ENCODE results near the gene RHOG. TPM values are rescaled to one million over a fixed set of nuclear protein-coding genes. Genes with fewer than 3 reads are reported as not detected.

Gene RHOG
- total RNA-seq, 2 donors from 2014 or later = 41.1 to 56.4 TPM

DNA sequence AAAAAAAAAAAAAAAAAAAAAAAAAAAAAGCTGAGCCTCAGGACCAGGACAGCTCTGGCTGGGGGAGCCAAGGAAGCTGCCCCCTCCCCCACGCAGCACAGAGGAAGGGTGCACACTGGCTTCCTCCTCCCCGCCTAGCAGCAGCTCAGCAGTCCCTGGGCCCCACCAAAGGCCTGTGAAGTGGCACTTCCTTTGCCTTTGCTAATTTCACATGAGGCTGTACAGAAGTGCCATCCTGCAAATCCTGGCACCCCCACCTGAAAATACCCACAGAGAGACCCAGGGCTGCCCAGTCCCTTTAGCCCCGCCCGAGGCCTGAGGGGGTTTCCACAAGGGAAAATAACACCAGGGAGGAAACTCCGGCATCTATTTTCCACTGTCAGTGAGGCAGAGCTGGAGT lies 3.9 kb downstream of the RHOG start:
- no peak for DNase-seq (ENCODE audit: low spot score)
- 86% methylated on average over 5 of the region's 5 CpGs for WGBS
- Histone ChIP-seq H3K27ac (no peak overlapping the region), H3K4me3 (no peak overlapping the region), H3K27me3 (replicated peaks; ENCODE audit: insufficient read depth) (no peaks in the 10 kb centered on the region), H3K9me3 (no peaks in the 10 kb centered on the region), H3K4me1 (replicated peaks) (no peaks in the 10 kb centered on the region), H3K36me3 (no peaks in the 10 kb centered on the region)
- intact Hi-C loops (cut with DNase I) = no loop called here
- TF ChIP-seq, protein P1, sequence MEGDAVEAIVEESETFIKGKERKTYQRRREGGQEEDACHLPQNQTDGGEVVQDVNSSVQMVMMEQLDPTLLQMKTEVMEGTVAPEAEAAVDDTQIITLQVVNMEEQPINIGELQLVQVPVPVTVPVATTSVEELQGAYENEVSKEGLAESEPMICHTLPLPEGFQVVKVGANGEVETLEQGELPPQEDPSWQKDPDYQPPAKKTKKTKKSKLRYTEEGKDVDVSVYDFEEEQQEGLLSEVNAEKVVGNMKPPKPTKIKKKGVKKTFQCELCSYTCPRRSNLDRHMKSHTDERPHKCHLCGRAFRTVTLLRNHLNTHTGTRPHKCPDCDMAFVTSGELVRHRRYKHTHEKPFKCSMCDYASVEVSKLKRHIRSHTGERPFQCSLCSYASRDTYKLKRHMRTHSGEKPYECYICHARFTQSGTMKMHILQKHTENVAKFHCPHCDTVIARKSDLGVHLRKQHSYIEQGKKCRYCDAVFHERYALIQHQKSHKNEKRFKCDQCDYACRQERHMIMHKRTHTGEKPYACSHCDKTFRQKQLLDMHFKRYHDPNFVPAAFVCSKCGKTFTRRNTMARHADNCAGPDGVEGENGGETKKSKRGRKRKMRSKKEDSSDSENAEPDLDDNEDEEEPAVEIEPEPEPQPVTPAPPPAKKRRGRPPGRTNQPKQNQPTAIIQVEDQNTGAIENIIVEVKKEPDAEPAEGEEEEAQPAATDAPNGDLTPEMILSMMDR (IDR thresholded peaks at IDR 0.05) = no peak
- TF ChIP-seq POLR2AphosphoS5 (IDR thresholded peaks at IDR 0.05) (no peak), POLR2A (IDR thresholded peaks at IDR 0.05) (no peak)

DNA sequence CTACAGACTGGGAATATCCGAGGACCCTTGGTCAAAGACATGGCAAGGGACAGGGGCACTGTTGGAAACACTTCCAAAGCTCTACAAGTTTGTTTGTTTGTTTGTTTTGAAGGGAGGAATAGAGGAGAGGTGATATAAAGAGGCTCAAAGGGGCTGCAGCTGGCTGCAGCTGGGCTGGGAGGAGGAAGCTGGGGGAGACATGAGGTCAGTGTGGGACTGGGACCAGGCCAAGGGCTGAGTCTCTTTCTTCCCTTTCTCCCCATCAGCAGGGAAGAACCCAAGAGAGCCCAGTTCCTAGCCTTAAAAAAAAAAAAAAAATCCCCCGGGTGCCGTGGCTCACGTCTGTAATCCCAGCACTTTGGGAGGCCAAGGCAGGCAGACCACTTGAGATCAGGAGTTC lies 5.0 kb downstream of the RHOG start:
- no peak overlapping the region for H3K4me3 ChIP-seq
- H3K27me3 ChIP-seq (replicated peaks; ENCODE audit: insufficient read depth) = no peaks in the 10 kb centered on the region
- WGBS = 69% methylated on average over 4 of the region's 4 CpGs
- TF ChIP-seq POLR2AphosphoS5 (IDR thresholded peaks at IDR 0.05) = no peak
- TF ChIP-seq POLR2A (IDR thresholded peaks at IDR 0.05) = no peak
- TF ChIP-seq, protein P1 (IDR thresholded peaks at IDR 0.05) = no peak
- H3K36me3 ChIP-seq = no peaks in the 10 kb centered on the region
- H3K4me1 ChIP-seq (replicated peaks) = no peaks in the 10 kb centered on the region
- no peak overlapping the region for H3K27ac ChIP-seq
- DNase-seq (ENCODE audit: low spot score) = no peak
- H3K9me3 ChIP-seq = no peaks in the 10 kb centered on the region
- intact Hi-C loops (cut with DNase I) = no loop called here

DNA sequence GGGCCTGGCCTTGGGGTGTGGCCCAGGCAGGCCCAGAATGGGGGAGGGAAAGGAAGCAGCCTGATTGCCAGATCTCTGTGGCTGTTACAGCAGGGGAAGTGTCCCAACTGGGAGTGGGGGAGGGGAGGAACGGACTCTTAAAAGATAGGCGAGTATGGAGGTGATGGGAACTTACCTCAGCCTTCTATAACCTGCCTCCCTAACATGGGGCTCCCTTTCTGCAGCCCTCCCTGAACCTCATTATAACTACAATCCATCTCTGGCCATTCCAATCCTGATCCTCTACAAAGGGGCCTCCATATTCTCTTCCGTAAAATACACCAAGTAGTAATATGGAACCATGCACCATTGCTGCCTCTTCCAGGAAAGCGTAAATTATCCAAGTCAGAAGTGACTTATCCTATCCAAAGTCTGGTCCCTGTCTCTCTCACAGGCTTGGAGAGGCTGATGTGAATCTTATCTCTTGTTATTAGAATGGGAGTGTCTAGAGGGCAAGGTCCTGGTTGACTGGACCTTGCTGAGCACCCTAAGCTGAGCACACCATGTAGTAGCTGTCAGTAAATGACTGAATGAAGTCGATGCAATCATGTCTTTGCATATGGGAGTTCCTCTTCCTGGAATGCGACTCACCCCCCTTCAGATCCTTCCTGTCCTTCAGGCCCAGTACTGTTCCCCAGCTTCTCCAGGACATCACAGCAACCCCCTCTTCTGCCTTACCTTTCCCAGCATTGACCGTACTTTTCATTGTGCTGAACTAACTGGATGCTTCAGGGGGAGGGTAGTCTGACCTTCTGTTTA lies 5.9 kb downstream of the RHOG start:
- Histone ChIP-seq H3K27ac (no peak overlapping the region), H3K9me3 (no peaks in the 10 kb centered on the region), H3K4me1 (replicated peaks) (no peaks in the 10 kb centered on the region), H3K36me3 (no peaks in the 10 kb centered on the region), H3K4me3 (no peak overlapping the region), H3K27me3 (replicated peaks; ENCODE audit: insufficient read depth) (no peaks in the 10 kb centered on the region)
- no peak for DNase-seq (ENCODE audit: low spot score)
- TF ChIP-seq POLR2A (IDR thresholded peaks at IDR 0.05) = no peak
- TF ChIP-seq, protein P1 (IDR thresholded peaks at IDR 0.05) = no peak
- no peak for TF ChIP-seq POLR2AphosphoS5 (IDR thresholded peaks at IDR 0.05)
- WGBS = 84% methylated on average over 7 of the region's 7 CpGs
- intact Hi-C loops (cut with DNase I) = no loop called here

DNA sequence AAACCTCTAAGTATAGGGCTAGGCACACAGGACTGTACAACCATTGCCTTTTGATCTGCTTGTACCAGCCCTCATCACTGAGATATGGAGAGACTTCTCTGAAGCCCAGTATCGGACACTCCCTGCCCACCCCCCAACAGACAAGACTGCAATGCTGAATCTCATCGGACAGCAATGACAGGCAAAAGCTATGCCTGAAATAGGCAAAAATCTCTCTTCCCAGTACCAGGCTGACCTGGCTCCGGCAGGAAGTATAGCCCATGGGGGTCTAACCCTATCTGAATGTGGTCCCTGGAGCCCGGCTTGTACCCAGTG lies 6.5 kb downstream of the RHOG start:
- no peaks in the 10 kb centered on the region for H3K27me3 ChIP-seq (replicated peaks; ENCODE audit: insufficient read depth)
- intact Hi-C loops (cut with DNase I) = no loop called here
- H3K4me3 ChIP-seq = no peak overlapping the region
- no peak overlapping the region for H3K27ac ChIP-seq
- 73% methylated on average over 4 of the region's 4 CpGs for WGBS
- DNase-seq (ENCODE audit: low spot score) = no peak
- H3K36me3 ChIP-seq = no peaks in the 10 kb centered on the region
- no peaks in the 10 kb centered on the region for H3K4me1 ChIP-seq (replicated peaks)
- H3K9me3 ChIP-seq = no peaks in the 10 kb centered on the region
- TF ChIP-seq POLR2A (IDR thresholded peaks at IDR 0.05) (no peak), POLR2AphosphoS5 (IDR thresholded peaks at IDR 0.05) (no peak)
- TF ChIP-seq, protein P1 (IDR thresholded peaks at IDR 0.05) = no peak

DNA sequence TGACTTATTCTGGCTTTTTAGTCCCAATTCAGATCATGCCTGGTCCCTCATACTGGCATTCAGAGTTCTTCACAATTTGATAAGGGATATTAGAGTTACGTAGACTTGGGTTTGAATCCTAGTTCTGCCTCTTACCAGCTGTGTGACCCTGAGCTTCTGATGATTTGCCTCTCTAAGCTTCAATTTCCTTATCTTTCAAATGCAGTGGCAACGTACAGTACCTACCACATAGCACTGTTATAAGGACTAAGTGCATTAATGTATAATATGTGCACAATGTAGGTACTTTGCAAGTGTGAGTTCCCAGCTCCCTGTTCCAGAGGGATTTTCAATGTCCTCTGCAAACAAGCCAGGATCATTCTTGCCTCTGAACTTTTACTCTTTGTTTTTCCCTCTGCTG lies 7.3 kb downstream of the RHOG start:
- Histone ChIP-seq H3K27me3 (replicated peaks; ENCODE audit: insufficient read depth) (no peaks in the 10 kb centered on the region), H3K36me3 (no peaks in the 10 kb centered on the region), H3K4me1 (replicated peaks) (no peaks in the 10 kb centered on the region), H3K4me3 (no peak overlapping the region), H3K9me3 (no peaks in the 10 kb centered on the region), H3K27ac (no peak overlapping the region)
- TF ChIP-seq, protein P1 (IDR thresholded peaks at IDR 0.05) = no peak
- TF ChIP-seq POLR2A (IDR thresholded peaks at IDR 0.05) (no peak), POLR2AphosphoS5 (IDR thresholded peaks at IDR 0.05) (no peak)
- intact Hi-C loops (cut with DNase I) = no loop called here
- no peak for DNase-seq (ENCODE audit: low spot score)
- 88% methylated on average over 2 of the region's 2 CpGs for WGBS
